ENCODE data around the gene VSTM2L. TPM values are rescaled to one million over a fixed set of nuclear protein-coding genes. Genes with fewer than 3 reads are reported as not detected.

The VSTM2L gene
- total RNA-seq, 4 donors from 2014 or later: 7.5 to 11.7 (median 10.1) TPM

GRCh38 chr20:37939701-37940560 lies 37.0 kb downstream of the VSTM2L start:
- H3K27me3 ChIP-seq: no peaks in the 10 kb centered on the region
- H3K9me3 ChIP-seq: no peaks in the 10 kb centered on the region
- H3K36me3 ChIP-seq: no peaks in the 10 kb centered on the region
- no peak overlapping the region for H3K4me3 ChIP-seq
- 81% methylated on average over 21 of the region's 25 CpGs for WGBS
- DNase-seq (ENCODE audit: extremely low spot score): no peak
- H3K27ac ChIP-seq (replicated peaks in 1 of 4): no peak overlapping the region
- TF ChIP-seq POLR2AphosphoS5 (IDR thresholded peaks at IDR 0.05) (no peak), CTCF (IDR thresholded peaks at IDR 0.05) (no peak), EP300 (IDR thresholded peaks at IDR 0.05) (no peak), POLR2A (IDR thresholded peaks at IDR 0.05; ENCODE audit: low read depth) (no peak)
- intact Hi-C loops (cut with DNase I): no loop called here
- no peaks in the 10 kb centered on the region for H3K4me1 ChIP-seq

GRCh38 chr20:37940858-37941257 lies 37.9 kb downstream of the VSTM2L start:
- WGBS: 88% methylated on average over 6 of the region's 6 CpGs
- Histone ChIP-seq H3K9me3 (no peaks in the 10 kb centered on the region), H3K4me1 (no peaks in the 10 kb centered on the region), H3K27me3 (no peaks in the 10 kb centered on the region), H3K27ac (replicated peaks in 1 of 4) (no peak overlapping the region), H3K4me3 (no peak overlapping the region), H3K36me3 (no peaks in the 10 kb centered on the region)
- intact Hi-C loops (cut with DNase I): no loop called here
- DNase-seq (ENCODE audit: extremely low spot score): no peak
- TF ChIP-seq POLR2AphosphoS5 (IDR thresholded peaks at IDR 0.05) (no peak), POLR2A (IDR thresholded peaks at IDR 0.05; ENCODE audit: low read depth) (no peak), EP300 (IDR thresholded peaks at IDR 0.05) (no peak), CTCF (IDR thresholded peaks at IDR 0.05) (no peak)

GRCh38 chr20:37941332-37941731 lies 38.4 kb downstream of the VSTM2L start:
- Histone ChIP-seq H3K4me3 (no peak overlapping the region), H3K9me3 (no peaks in the 10 kb centered on the region), H3K36me3 (no peaks in the 10 kb centered on the region), H3K27me3 (no peaks in the 10 kb centered on the region), H3K27ac (replicated peaks in 1 of 4) (no peak overlapping the region), H3K4me1 (no peaks in the 10 kb centered on the region)
- no peak for TF ChIP-seq CTCF (IDR thresholded peaks at IDR 0.05)
- TF ChIP-seq POLR2A (IDR thresholded peaks at IDR 0.05; ENCODE audit: low read depth): no peak
- no peak for TF ChIP-seq EP300 (IDR thresholded peaks at IDR 0.05)
- no peak for TF ChIP-seq POLR2AphosphoS5 (IDR thresholded peaks at IDR 0.05)
- intact Hi-C loops (cut with DNase I): no loop called here
- no peak for DNase-seq (ENCODE audit: extremely low spot score)
- WGBS: 70% methylated on average over 8 of the region's 8 CpGs

GRCh38 chr20:37941992-37942391 lies 39.1 kb downstream of the VSTM2L start:
- WGBS: 95% methylated on average over 6 of the region's 6 CpGs
- Histone ChIP-seq H3K4me3 (no peak overlapping the region), H3K4me1 (no peaks in the 10 kb centered on the region), H3K27ac (replicated peaks in 1 of 4) (no peak overlapping the region), H3K36me3 (no peaks in the 10 kb centered on the region), H3K27me3 (no peaks in the 10 kb centered on the region), H3K9me3 (no peaks in the 10 kb centered on the region)
- no peak for DNase-seq (ENCODE audit: extremely low spot score)
- intact Hi-C loops (cut with DNase I): no loop called here
- no peak for TF ChIP-seq CTCF (IDR thresholded peaks at IDR 0.05)
- no peak for TF ChIP-seq EP300 (IDR thresholded peaks at IDR 0.05)
- no peak for TF ChIP-seq POLR2AphosphoS5 (IDR thresholded peaks at IDR 0.05)
- no peak for TF ChIP-seq POLR2A (IDR thresholded peaks at IDR 0.05; ENCODE audit: low read depth)
